A549 treated with GW870086 at 1 μM for 4 hours (cell line): ENCODE data around the gene APOBEC3A. TPM values are rescaled to one million over a fixed set of nuclear protein-coding genes. Genes with fewer than 3 reads are reported as not detected.

Source experiments
- total RNA-seq: library from RNA; stranded (reverse); fragments of 200-300 nt; extraction: Qiagen RNA extraction; gene quantifications from 5 replicates; pipeline ENCODE4 v1.2.3, GENCODE V29; 2022; ENCODE audit warnings: low read depth

The APOBEC3A gene
- total RNA-seq = 0.09 TPM in 1 of 5 replicates, not detected in the others

DNA sequence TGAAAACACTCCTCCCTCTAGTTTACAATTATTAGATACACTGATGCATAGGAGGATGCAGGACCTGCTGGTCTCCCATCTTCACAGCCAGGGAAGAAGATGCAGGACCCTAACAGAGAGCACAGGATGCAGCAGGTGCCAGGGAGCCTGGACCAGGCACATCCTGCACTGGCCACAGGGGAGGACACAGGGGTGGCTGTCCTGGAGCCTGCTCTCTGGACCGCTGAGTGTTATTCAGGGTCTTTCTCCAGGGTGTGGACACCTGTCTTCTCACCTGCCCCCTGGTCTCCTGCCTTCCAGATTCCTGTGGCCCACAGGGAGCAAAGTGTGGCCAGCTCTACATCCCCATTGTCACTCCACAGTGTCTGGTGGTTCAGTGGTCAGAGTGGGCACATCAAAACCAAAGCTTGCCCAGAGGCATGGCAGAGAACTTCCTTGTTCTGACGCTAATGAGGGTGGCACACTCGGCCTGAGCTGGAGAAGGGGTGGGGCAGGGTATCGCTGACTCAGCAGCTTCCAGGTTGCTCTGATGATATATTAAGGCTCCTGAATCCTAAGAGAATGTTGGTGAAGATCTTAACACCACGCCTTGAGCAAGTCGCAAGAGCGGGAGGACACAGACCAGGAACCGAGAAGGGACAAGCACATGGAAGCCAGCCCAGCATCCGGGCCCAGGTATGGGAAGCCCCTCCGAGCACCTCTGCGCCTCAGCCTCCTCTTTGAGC, at the start of gene APOBEC3A:
Gene APOBEC3A (plus strand): TSS at position 564 of the 725 bp plus-strand sequence. CDS start 83 bp downstream, at position 647.

DNA sequence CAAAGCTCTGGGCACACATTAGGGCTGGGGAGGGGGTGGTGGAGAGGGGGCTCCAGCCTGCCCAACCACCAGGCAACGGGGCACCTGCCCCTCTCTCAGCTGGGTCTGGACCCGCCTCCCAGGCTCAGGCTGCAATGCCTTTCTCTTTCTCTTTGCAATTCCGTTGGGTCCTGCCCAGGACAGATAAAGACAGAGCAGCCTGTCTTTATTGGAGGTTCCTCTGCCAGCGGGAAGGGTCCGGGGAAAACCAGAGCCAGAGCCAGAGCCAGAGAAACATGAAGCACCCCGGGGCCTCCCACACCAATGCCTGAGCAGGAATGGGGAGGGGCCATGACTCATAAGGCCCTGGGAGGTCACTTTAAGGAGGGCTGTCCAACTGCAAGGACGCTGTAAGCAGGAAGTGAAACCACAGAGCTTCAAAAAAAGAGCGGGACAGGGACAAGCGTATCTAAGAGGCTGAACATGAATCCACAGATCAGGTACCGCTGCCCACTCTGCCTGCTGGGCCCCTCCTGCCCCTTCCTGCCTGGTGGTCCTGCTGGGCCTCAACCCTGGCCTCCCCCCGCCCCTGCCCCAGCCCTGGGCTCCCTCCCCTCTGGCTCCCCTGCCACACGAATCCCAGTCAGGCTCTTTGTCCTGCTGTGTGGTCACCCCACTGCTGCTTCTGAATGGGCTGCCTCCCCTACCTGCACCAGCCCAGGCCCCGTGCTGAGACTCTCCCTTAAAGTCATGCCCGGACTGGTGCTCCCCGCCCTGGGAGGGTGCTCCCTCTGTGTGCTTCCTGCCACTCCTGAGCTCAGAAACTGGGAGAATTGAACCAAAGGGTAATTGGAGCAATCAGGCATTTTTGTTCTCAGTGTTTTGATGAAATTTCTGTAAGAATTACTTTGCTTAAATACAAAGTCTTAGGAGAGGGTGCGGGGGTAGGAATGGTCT, 24.9 kb downstream of the APOBEC3A start, which contains the start of gene APOBEC3B:
Gene APOBEC3B (plus strand): TSS at position 356 of the 936 bp plus-strand sequence. CDS start 107 bp downstream, at position 463.

Other genes with a start within 250 kb of the APOBEC3A start
- 26.4 to 40.2 TPM (median 36.1 TPM) in 5 replicates for gene SUN2, start 201.6 kb upstream of the APOBEC3A start, total RNA-seq
- 8.0 to 10.6 TPM (median 10.2 TPM) in 5 replicates for gene DNAL4, start 163.5 kb upstream of the APOBEC3A start, total RNA-seq
- gene NPTXR, start 113.6 kb upstream of the APOBEC3A start, total RNA-seq = 9.1 to 11.4 TPM (median 10.1 TPM) in 5 replicates
- gene CBX6, start 85.4 kb upstream of the APOBEC3A start, total RNA-seq = 25.0 to 30.9 TPM (median 27.3 TPM) in 5 replicates
- 26.1 to 31.0 TPM (median 29.1 TPM) in 5 replicates for gene APOBEC3B, start 24.7 kb downstream of the APOBEC3A start, total RNA-seq
- gene APOBEC3C, start 56.6 kb downstream of the APOBEC3A start, total RNA-seq = 24.6 to 29.2 TPM (median 27.5 TPM) in 5 replicates
- gene APOBEC3D, start 63.5 kb downstream of the APOBEC3A start, total RNA-seq = 0.10 to 0.66 TPM (median 0.34 TPM) in 3 of 5 replicates, not detected in the others
- gene APOBEC3F, start 83.3 kb downstream of the APOBEC3A start, total RNA-seq = 1.7 to 3.0 TPM (median 2.1 TPM) in 5 replicates
- gene APOBEC3G, start 119.7 kb downstream of the APOBEC3A start, total RNA-seq = not detected in 5 replicates
- gene APOBEC3H, start 139.6 kb downstream of the APOBEC3A start, total RNA-seq = 0.26 to 0.45 TPM (median 0.36 TPM) in 5 replicates
- 0.80 to 1.4 TPM (median 1.2 TPM) in 5 replicates for gene CBX7, start 195.1 kb downstream of the APOBEC3A start, total RNA-seq